DND-41 (cell line): ENCODE results near the gene TMIGD1.

Source experiments
- ATAC-seq: fragments of 200-7000 bp; cut with Tn5 transposase; 3 replicates; pipeline ENCODE4 v1.9.1; 2021; ENCODE audit warnings: low read depth; ENCODE audit not compliant: insufficient read depth
- DNase-seq: peaks from one replicate; pipeline ENCODE4 v3.0.0-alpha.2; 2020
- H2AFZ ChIP-seq: 2 replicates; pipeline ENCODE4 v1.6.0; 2012; ENCODE audit warnings: low read depth, low read length
- H3K27ac ChIP-seq: 2 replicates; pipeline ENCODE4 v1.5.1; 2012; ENCODE audit warnings: low read length, inconsistent platforms
- H3K27me3 ChIP-seq: fragments of 200-600 bp; sonication (generic); 2 replicates; pipeline ENCODE4 v1.6.0; 2012; ENCODE audit warnings: low read length, mild to moderate bottlenecking, inconsistent platforms; ENCODE audit not compliant: insufficient read depth, poor library complexity
- H3K36me3 ChIP-seq: 2 replicates; pipeline ENCODE4 v1.5.1; 2012; ENCODE audit warnings: low read length, inconsistent platforms; ENCODE audit not compliant: insufficient read depth
- H3K4me1 ChIP-seq: 2 replicates; pipeline ENCODE4 v1.5.1; 2012; ENCODE audit warnings: mild to moderate bottlenecking, low read length; ENCODE audit not compliant: insufficient read depth
- H3K4me2 ChIP-seq: 2 replicates; pipeline ENCODE4 v1.6.0; 2012; ENCODE audit warnings: mild to moderate bottlenecking, moderate library complexity, low read length, inconsistent platforms; ENCODE audit not compliant: insufficient read depth
- H3K4me3 ChIP-seq, 2 experiments: fragments of 200-600 bp in 1 of 2; shearing (Covaris generic) in 1 of 2; 2 replicates each; pipeline ENCODE4 v1.5.1; 2012 to 2016; ENCODE audit warnings: inconsistent platforms in 2 of 2, low read length in 2 of 2, mild to moderate bottlenecking in 2 of 2, low read depth in 1 of 2, moderate library complexity in 1 of 2
- H3K79me2 ChIP-seq: 2 replicates; pipeline ENCODE4 v1.6.0; 2012; ENCODE audit warnings: low read length, inconsistent platforms; ENCODE audit not compliant: insufficient read depth
- H3K9ac ChIP-seq: 2 replicates; pipeline ENCODE4 v1.6.0; 2012; ENCODE audit warnings: low read depth, mild to moderate bottlenecking, inconsistent platforms, low read length, moderate library complexity
- H3K9me3 ChIP-seq: 2 replicates; pipeline ENCODE4 v1.5.1; 2012; ENCODE audit warnings: low read length, moderate library complexity, mild to moderate bottlenecking, inconsistent platforms; ENCODE audit not compliant: insufficient read depth, severe bottlenecking
- H4K20me1 ChIP-seq: 2 replicates; pipeline ENCODE4 v1.6.0; 2012; ENCODE audit warnings: low read length; ENCODE audit not compliant: insufficient read depth
- CTCF ChIP-seq: IDR thresholded peaks from 2 replicates; pipeline ENCODE4 v1.5.1; 2012; ENCODE audit warnings: borderline replicate concordance, low read length, moderate library complexity, mild to moderate bottlenecking; ENCODE audit not compliant: poor library complexity, severe bottlenecking; ENCODE audit errors: extremely low read depth
- EZH2 ChIP-seq: IDR thresholded peaks from 3 replicates; pipeline ENCODE4 v1.6.1; 2012; ENCODE audit warnings: borderline replicate concordance, low read depth, mild to moderate bottlenecking, moderate library complexity, low read length, inconsistent platforms; ENCODE audit not compliant: severe bottlenecking

TMIGD1 gene

GRCh38 chr17:30312226-30312625, 21.6 kb downstream of the TMIGD1 start:
- DNase-seq = no peak

GRCh38 chr17:30310562-30310961, 23.3 kb downstream of the TMIGD1 start:
- H4K20me1 ChIP-seq = no peaks in the 10 kb centered on the region
- H3K36me3 ChIP-seq = no peaks in the 10 kb centered on the region
- H3K4me2 ChIP-seq = no peak overlapping the region
- no peak overlapping the region for H3K4me3 ChIP-seq
- no peaks in the 10 kb centered on the region for H3K79me2 ChIP-seq
- no peak overlapping the region for H3K9ac ChIP-seq
- TF ChIP-seq EZH2 (no peak), CTCF (no peak)
- DNase-seq = no peak
- H3K27me3 ChIP-seq = peaks cover 9% of the 10 kb centered on the region
- no peak overlapping the region for H2AFZ ChIP-seq
- no peaks in the 10 kb centered on the region for H3K9me3 ChIP-seq
- ATAC-seq = no peak
- no peak overlapping the region for H3K27ac ChIP-seq
- H3K4me1 ChIP-seq = no peaks in the 10 kb centered on the region

More at GRCh38 chr17:30312226-30312625, 21.6 kb downstream of the TMIGD1 start:
- H3K4me3 ChIP-seq = no peak overlapping the region
- H3K9ac ChIP-seq = no peak overlapping the region
- no peaks in the 10 kb centered on the region for H3K9me3 ChIP-seq
- no peaks in the 10 kb centered on the region for H4K20me1 ChIP-seq
- H3K27me3 ChIP-seq = peaks cover 12% of the 10 kb centered on the region
- no peak for ATAC-seq
- no peaks in the 10 kb centered on the region for H3K79me2 ChIP-seq
- no peaks in the 10 kb centered on the region for H3K4me1 ChIP-seq
- no peak overlapping the region for H2AFZ ChIP-seq
- H3K36me3 ChIP-seq = no peaks in the 10 kb centered on the region
- no peak overlapping the region for H3K4me2 ChIP-seq
- H3K27ac ChIP-seq = no peak overlapping the region
- TF ChIP-seq EZH2 = no peak
- no peak for TF ChIP-seq CTCF

- ATAC-seq (no peak), DNase-seq (no peak)
- no peaks in the 10 kb centered on the region for H3K36me3 ChIP-seq
- no peaks in the 10 kb centered on the region for H3K4me1 ChIP-seq
- no peaks in the 10 kb centered on the region for H4K20me1 ChIP-seq
- H2AFZ ChIP-seq = no peak overlapping the region
- no peaks in the 10 kb centered on the region for H3K79me2 ChIP-seq
- H3K27ac ChIP-seq = no peak overlapping the region
- no peaks in the 10 kb centered on the region for H3K27me3 ChIP-seq
- H3K4me3 ChIP-seq = no peak overlapping the region
- H3K4me2 ChIP-seq = no peak overlapping the region
- H3K9ac ChIP-seq = no peak overlapping the region
- TF ChIP-seq CTCF = no peak
- H3K9me3 ChIP-seq = no peaks in the 10 kb centered on the region
Observed at GRCh38 chr17:30309591-30309990, 24.3 kb downstream of the TMIGD1 start.

- Histone ChIP-seq H3K9me3 (no peaks in the 10 kb centered on the region), H3K4me1 (no peaks in the 10 kb centered on the region), H3K4me2 (no peak overlapping the region), H3K4me3 (no peak overlapping the region), H3K36me3 (no peaks in the 10 kb centered on the region), H3K27me3 (no peaks in the 10 kb centered on the region), H3K79me2 (no peaks in the 10 kb centered on the region), H3K27ac (no peak overlapping the region), H2AFZ (no peak overlapping the region), H3K9ac (no peak overlapping the region), H4K20me1 (no peaks in the 10 kb centered on the region)
- TF ChIP-seq EZH2 (no peak), CTCF (no peak)
- ATAC-seq (no peak), DNase-seq (no peak)
Observed at GRCh38 chr17:30308406-30308805, 25.5 kb downstream of the TMIGD1 start.
